ENCODE measurements around the gene PRPF40A. TPM values are rescaled to one million over a fixed set of nuclear protein-coding genes. Genes with fewer than 3 reads are reported as not detected.

PRPF40A gene
- polyA plus RNA-seq, 4 donors: 26.4 to 88.1 (median 43.5) TPM

GRCh38 chr2:152606941-152607340, 110.3 kb downstream of the PRPF40A start:
- no peak overlapping the region for H3K4me3 ChIP-seq (ENCODE audit: low read depth in 1 of 3, low read length in 3 of 3)
- no peaks in the 10 kb centered on the region for H3K27me3 ChIP-seq (ENCODE audit: control insufficient read depth in 3 of 3, insufficient read depth in 3 of 3, low read length in 3 of 3)
- WGBS, 3 donors: 45 to 65% (median 49%) methylated on average over 2 of the region's 2 CpGs
- H3K36me3 ChIP-seq (ENCODE audit: control insufficient read depth in 3 of 3, insufficient read depth in 2 of 3, low read depth in 1 of 3, low read length in 3 of 3): peaks cover 0 to 8% (median 0%) of the 10 kb centered on the region in 3 donors
- H3K9me3 ChIP-seq (ENCODE audit: control insufficient read depth in 2 of 2, insufficient read depth in 1 of 2, low read depth in 1 of 2, low read length in 1 of 2): no peaks in the 10 kb centered on the region
- FAIRE-seq: no peak
- H3K27ac ChIP-seq (ENCODE audit: low read depth in 1 of 3, low read length in 2 of 3): no peak overlapping the region
- H3K4me1 ChIP-seq (ENCODE audit: control insufficient read depth in 3 of 3, insufficient read depth in 2 of 3, low read depth in 1 of 3, low read length in 2 of 3): peaks cover 0 to 4% (median 2%) of the 10 kb centered on the region in 3 donors
- no peak for DNase-seq

GRCh38 chr2:152606081-152606480, 111.2 kb downstream of the PRPF40A start:
- no peaks in the 10 kb centered on the region for H3K27me3 ChIP-seq (ENCODE audit: control insufficient read depth in 3 of 3, insufficient read depth in 3 of 3, low read length in 3 of 3)
- H3K4me1 ChIP-seq (ENCODE audit: control insufficient read depth in 3 of 3, insufficient read depth in 2 of 3, low read depth in 1 of 3, low read length in 2 of 3): no peaks in the 10 kb centered on the region
- no peak overlapping the region for H3K4me3 ChIP-seq (ENCODE audit: low read depth in 1 of 3, low read length in 3 of 3)
- FAIRE-seq: no peak
- no peak for DNase-seq
- no peak overlapping the region for H3K27ac ChIP-seq (ENCODE audit: low read depth in 1 of 3, low read length in 2 of 3)
- WGBS, 3 donors: 93 to 98% (median 93%) methylated on average over 1 of the region's 1 CpG
- H3K9me3 ChIP-seq (ENCODE audit: control insufficient read depth in 2 of 2, insufficient read depth in 1 of 2, low read depth in 1 of 2, low read length in 1 of 2): no peaks in the 10 kb centered on the region
- H3K36me3 ChIP-seq (ENCODE audit: control insufficient read depth in 3 of 3, insufficient read depth in 2 of 3, low read depth in 1 of 3, low read length in 3 of 3): peaks cover 0 to 8% (median 0%) of the 10 kb centered on the region in 3 donors

- WGBS, 3 donors: 90 to 96% (median 94%) methylated on average over 3 of the region's 3 CpGs
- Histone ChIP-seq H3K27ac (ENCODE audit: low read depth in 1 of 3, low read length in 2 of 3) (no peak overlapping the region), H3K4me1 (ENCODE audit: control insufficient read depth in 3 of 3, insufficient read depth in 2 of 3, low read depth in 1 of 3, low read length in 2 of 3) (no peaks in the 10 kb centered on the region), H3K9me3 (ENCODE audit: control insufficient read depth in 2 of 2, insufficient read depth in 1 of 2, low read depth in 1 of 2, low read length in 1 of 2) (no peaks in the 10 kb centered on the region), H3K36me3 (ENCODE audit: control insufficient read depth in 3 of 3, insufficient read depth in 2 of 3, low read depth in 1 of 3, low read length in 3 of 3) (peaks cover 0 to 6% (median 0%) of the 10 kb centered on the region in 3 donors), H3K4me3 (ENCODE audit: low read depth in 1 of 3, low read length in 3 of 3) (no peak overlapping the region), H3K27me3 (ENCODE audit: control insufficient read depth in 3 of 3, insufficient read depth in 3 of 3, low read length in 3 of 3) (no peaks in the 10 kb centered on the region)
- DNase-seq (no peak), FAIRE-seq (no peak)
Observed at GRCh38 chr2:152603166-152603565, 114.1 kb downstream of the PRPF40A start.

GRCh38 chr2:152602750-152603149, 114.5 kb downstream of the PRPF40A start:
- peaks cover 0 to 6% (median 0%) of the 10 kb centered on the region in 3 donors for H3K36me3 ChIP-seq (ENCODE audit: control insufficient read depth in 3 of 3, insufficient read depth in 2 of 3, low read depth in 1 of 3, low read length in 3 of 3)
- no peak overlapping the region for H3K27ac ChIP-seq (ENCODE audit: low read depth in 1 of 3, low read length in 2 of 3)
- no peaks in the 10 kb centered on the region for H3K9me3 ChIP-seq (ENCODE audit: control insufficient read depth in 2 of 2, insufficient read depth in 1 of 2, low read depth in 1 of 2, low read length in 1 of 2)
- FAIRE-seq (no peak), DNase-seq (no peak)
- H3K4me1 ChIP-seq (ENCODE audit: control insufficient read depth in 3 of 3, insufficient read depth in 2 of 3, low read depth in 1 of 3, low read length in 2 of 3): no peaks in the 10 kb centered on the region
- no peak overlapping the region for H3K4me3 ChIP-seq (ENCODE audit: low read depth in 1 of 3, low read length in 3 of 3)
- 77 to 90% (median 89%) methylated on average over 8 of the region's 8 CpGs for WGBS, 3 donors
- no peaks in the 10 kb centered on the region for H3K27me3 ChIP-seq (ENCODE audit: control insufficient read depth in 3 of 3, insufficient read depth in 3 of 3, low read length in 3 of 3)

Other genes with a start within 250 kb of the PRPF40A start
- gene ARL6IP6, start 1.2 kb upstream of the PRPF40A start, polyA plus RNA-seq: 10 to 100 TPM in 3 of 4 donors, 1 to 10 TPM in 1; 5.7 to 21.9 (median 11.9) TPM

Data from small intestine (tissue), 7 donors.